Muscle of leg (tissue), 11 donors: ENCODE results near the gene DHRS1. TPM values are rescaled to one million over a fixed set of nuclear protein-coding genes. Genes with fewer than 3 reads are reported as not detected.

Source experiments
- DNase-seq: peaks from one replicate; pipeline ENCODE4 v3.0.0; 2013
- H3K27ac ChIP-seq: one replicate; pipeline ENCODE4 v1.5.1; 2013; ENCODE audit warnings: mild to moderate bottlenecking, low read length, control low read depth
- H3K27me3 ChIP-seq: one replicate; pipeline ENCODE4 v1.6.1; 2013; ENCODE audit warnings: low read length; ENCODE audit not compliant: control insufficient read depth, insufficient read depth
- H3K36me3 ChIP-seq: one replicate; pipeline ENCODE4 v1.6.1; 2013; ENCODE audit warnings: low read length; ENCODE audit not compliant: control insufficient read depth, insufficient read depth
- H3K4me1 ChIP-seq: one replicate; pipeline ENCODE4 v1.6.1; 2013; ENCODE audit warnings: low read length; ENCODE audit not compliant: control insufficient read depth, insufficient read depth
- H3K4me3 ChIP-seq: one replicate; pipeline ENCODE4 v1.5.1; 2013; ENCODE audit warnings: low read length, control low read depth
- H3K9me3 ChIP-seq: replicated peaks from 2 replicates; pipeline ENCODE4 v1.6.1; 2013; ENCODE audit warnings: low read depth, low read length; ENCODE audit not compliant: control insufficient read depth
- WGBS: methylation state at CpG from one replicate; pipeline ENCODE4 v1.1.5; 2013; ENCODE audit warnings: missing lambda C conversion rate; ENCODE audit not compliant: insufficient coverage; 5-methylcytosine and 5-hydroxymethylcytosine counted together
- polyA plus RNA-seq, 8 donors: library from polyadenylated mRNA; unstranded; fragments of 120-200 nt; gene quantifications; one replicate each; pipeline versions ENCODE4 v1.2.1 to v1.2.3, GENCODE V29; 2013; ENCODE audit warnings: inconsistent platforms in 1 of 8, low replicate concordance in 1 of 8; ENCODE audit not compliant: insufficient read length in 8 of 8, insufficient read depth in 1 of 8
- total RNA-seq: library from RNA; stranded (reverse); fragments of 120-200 nt; gene quantifications from one replicate; pipeline ENCODE4 v1.2.4, GENCODE V29; 2013

Gene DHRS1
- total and polyA plus RNA-seq, 9 donors, result 6.9 to 24.5 (median 16.7) TPM

DNA sequence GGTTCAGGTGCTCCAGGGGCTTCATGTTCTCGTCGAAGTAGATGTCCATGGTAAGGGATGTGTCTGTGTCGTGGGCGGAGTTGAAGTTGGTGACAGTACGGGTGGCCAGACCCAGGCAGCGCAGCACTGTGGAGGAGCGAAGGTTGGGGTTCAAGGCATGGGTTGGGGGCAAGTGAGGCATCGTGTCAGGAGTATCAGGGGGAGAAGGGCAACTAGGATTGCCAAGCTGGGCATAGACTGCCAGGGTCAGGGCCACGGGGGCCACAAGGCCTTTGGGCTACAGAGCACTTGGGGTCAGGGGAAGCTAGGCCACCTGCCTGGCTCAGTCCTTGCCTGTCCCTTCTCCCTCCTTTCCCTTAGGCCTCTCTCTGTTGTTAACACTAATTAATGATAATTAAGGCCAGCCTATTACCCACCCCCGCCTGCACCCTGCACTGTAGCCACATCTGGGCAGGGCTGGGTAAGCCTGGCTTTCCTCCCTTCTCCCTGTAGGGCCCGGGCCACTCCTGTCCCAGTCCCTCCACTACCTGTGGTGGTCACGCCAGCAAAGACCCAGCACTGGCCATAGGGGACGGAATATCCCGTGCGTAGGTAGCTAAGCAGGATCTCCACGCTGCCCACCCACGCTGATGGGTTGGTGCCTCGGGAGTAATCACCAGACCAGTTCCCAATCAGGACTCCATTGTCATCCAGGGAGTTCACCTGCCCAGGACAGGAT lies 40.9 kb downstream of the DHRS1 start:
- WGBS, result 88% methylated on average over 13 of the region's 18 CpGs

GRCh38 chr14:24258119-24258518 lies 41.5 kb downstream of the DHRS1 start:
- WGBS, result 80% methylated on average over 1 of the region's 9 CpGs
- DNase-seq, result no peak
- Histone ChIP-seq H3K4me3 (no peak overlapping the region), H3K9me3 (no peaks in the 10 kb centered on the region), H3K4me1 (peaks cover 5% of the 10 kb centered on the region), H3K27me3 (no peaks in the 10 kb centered on the region), H3K27ac (no peak overlapping the region), H3K36me3 (peaks cover 5% of the 10 kb centered on the region)

More for the DNA sequence above, 40.9 kb downstream of the DHRS1 start:
- Histone ChIP-seq H3K36me3 (peaks cover 5% of the 10 kb centered on the region), H3K4me3 (no peak overlapping the region), H3K9me3 (no peaks in the 10 kb centered on the region), H3K27ac (no peak overlapping the region), H3K4me1 (peaks cover 5% of the 10 kb centered on the region), H3K27me3 (no peaks in the 10 kb centered on the region)
- DNase-seq, result no peak

- Histone ChIP-seq H3K36me3 (peaks cover 5% of the 10 kb centered on the region), H3K27ac (no peak overlapping the region), H3K4me3 (no peak overlapping the region), H3K4me1 (peaks cover 5% of the 10 kb centered on the region), H3K27me3 (no peaks in the 10 kb centered on the region), H3K9me3 (no peaks in the 10 kb centered on the region)
- WGBS, result 63% methylated on average over 4 of the region's 4 CpGs
- no peak for DNase-seq
These were observed 42.6 kb downstream of the DHRS1 start for GRCh38 chr14:24256960-24257359.

DNA sequence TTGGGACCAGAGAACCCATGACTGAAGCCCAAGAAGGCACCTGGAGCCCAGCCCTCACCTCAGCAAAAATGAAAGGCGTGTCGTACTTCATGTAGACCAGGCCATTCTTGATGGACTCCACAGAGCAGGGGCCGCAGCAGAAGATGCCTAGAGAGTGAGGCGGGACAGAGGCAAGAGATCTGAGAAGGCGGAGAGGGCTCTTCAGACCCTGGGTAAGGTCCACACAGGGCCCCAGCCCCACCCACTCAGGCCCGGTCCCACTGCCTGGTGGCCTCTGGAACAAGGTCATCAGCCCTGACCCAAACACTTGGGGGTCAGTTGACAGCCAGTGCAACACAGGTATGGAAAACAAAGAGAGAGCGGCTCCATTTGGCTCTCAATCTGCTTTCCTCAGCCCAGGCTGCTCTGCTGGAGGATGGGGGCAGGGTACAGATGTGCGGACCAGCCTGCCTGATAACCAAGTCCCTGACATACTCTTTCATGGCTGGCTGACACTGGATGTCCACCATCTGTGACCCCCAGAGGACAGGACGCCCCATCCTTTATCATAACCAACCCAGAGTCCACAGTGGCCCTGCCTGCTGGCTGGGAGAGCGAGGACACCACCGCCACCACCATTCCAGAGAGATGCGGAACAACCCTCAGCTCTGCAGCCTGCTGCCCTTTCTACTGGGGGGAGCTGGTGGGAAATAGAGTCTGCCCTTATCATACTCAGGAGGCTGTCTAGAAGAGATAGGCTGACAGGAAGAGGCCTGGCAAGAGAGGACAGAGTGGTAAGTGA lies 43.5 kb downstream of the DHRS1 start:
- Histone ChIP-seq H3K27ac (no peak overlapping the region), H3K4me1 (peaks cover 5% of the 10 kb centered on the region), H3K9me3 (no peaks in the 10 kb centered on the region), H3K36me3 (peaks cover 5% of the 10 kb centered on the region), H3K4me3 (no peak overlapping the region), H3K27me3 (no peaks in the 10 kb centered on the region)
- WGBS, result 82% methylated on average over 9 of the region's 12 CpGs
- no peak for DNase-seq

DNA sequence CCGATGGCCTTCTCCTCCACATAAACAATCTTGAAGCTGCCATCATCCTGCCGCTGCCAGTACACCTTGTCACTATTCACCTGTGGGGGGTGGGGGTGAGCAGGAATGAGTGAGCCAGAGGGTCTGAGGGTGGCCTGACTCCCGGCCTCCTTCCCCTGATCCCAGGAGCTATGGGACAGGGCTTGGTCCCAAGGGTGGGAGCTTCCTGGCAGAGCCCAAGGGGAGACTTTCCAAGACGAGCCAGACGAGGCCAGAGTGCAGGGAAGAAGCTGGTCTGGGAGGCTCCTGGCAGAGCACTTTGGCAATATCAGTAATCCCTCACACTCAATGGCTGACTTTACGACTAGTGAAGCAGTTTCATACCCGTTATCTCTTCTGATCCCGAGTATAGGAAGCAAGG lies 44.1 kb downstream of the DHRS1 start:
- H3K4me3 ChIP-seq, result no peak overlapping the region
- H3K9me3 ChIP-seq, result no peaks in the 10 kb centered on the region
- H3K27me3 ChIP-seq, result no peaks in the 10 kb centered on the region
- no peak for DNase-seq
- peaks cover 5% of the 10 kb centered on the region for H3K36me3 ChIP-seq
- peaks cover 5% of the 10 kb centered on the region for H3K4me1 ChIP-seq
- 73% methylated on average over 4 of the region's 8 CpGs for WGBS
- no peak overlapping the region for H3K27ac ChIP-seq

DNA sequence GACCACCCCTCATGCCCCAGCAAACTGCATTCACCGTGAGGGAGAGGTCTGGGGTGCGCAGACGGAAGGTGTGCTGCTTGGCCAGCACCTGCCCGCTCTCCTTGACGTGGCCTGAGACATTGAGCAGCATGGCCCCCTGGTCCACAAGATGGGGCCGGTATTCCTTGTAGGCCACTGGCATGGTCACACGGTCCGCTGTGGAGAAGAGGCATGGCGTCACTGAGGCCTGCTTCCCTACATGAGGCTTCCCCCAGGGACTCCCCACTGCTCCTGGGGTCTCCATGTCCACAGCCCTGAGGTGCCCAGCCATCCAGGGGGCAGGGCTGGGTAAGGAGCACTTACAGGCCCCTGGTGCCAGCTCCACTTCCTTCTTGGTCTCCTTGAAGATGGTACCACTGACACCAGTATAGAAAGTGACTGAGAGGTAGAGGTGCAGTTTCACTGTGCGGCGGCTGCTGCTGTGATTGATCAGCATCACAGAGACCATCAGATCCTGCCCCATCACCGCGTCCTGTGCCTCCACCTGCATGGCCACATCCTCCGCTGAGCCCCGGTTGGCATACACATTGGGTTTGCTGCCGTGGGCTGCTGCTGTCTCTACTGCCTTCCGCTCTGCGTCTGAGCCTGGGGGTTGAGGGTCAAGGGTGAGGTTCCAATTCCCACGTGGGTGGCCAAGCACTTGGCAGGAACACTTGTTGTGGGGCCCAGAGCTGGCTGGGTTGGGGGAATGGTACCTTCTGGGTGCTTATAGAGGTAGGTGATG lies 44.8 kb downstream of the DHRS1 start:
- no peaks in the 10 kb centered on the region for H3K9me3 ChIP-seq
- H3K27me3 ChIP-seq, result no peaks in the 10 kb centered on the region
- DNase-seq, result no peak
- H3K27ac ChIP-seq, result no peak overlapping the region
- WGBS, result 90% methylated on average over 18 of the region's 19 CpGs
- peaks cover 5% of the 10 kb centered on the region for H3K36me3 ChIP-seq
- H3K4me1 ChIP-seq, result peaks cover 5% of the 10 kb centered on the region
- H3K4me3 ChIP-seq, result no peak overlapping the region

- Histone ChIP-seq H3K4me3 (no peak overlapping the region), H3K27me3 (no peaks in the 10 kb centered on the region), H3K27ac (no peak overlapping the region), H3K4me1 (no peaks in the 10 kb centered on the region), H3K9me3 (no peaks in the 10 kb centered on the region), H3K36me3 (peaks cover 5% of the 10 kb centered on the region)
- no peak for DNase-seq
- 50% methylated on average over 1 of the region's 7 CpGs for WGBS
These were observed 45.6 kb downstream of the DHRS1 start for GRCh38 chr14:24253936-24254335.

- DNase-seq, result no peak
- Histone ChIP-seq H3K4me1 (no peaks in the 10 kb centered on the region), H3K27ac (no peak overlapping the region), H3K9me3 (no peaks in the 10 kb centered on the region), H3K36me3 (peaks cover 5% of the 10 kb centered on the region), H3K27me3 (no peaks in the 10 kb centered on the region), H3K4me3 (no peak overlapping the region)
- 77% methylated on average over 6 of the region's 11 CpGs for WGBS
These were observed 47.1 kb downstream of the DHRS1 start for GRCh38 chr14:24252289-24253124.

DNA sequence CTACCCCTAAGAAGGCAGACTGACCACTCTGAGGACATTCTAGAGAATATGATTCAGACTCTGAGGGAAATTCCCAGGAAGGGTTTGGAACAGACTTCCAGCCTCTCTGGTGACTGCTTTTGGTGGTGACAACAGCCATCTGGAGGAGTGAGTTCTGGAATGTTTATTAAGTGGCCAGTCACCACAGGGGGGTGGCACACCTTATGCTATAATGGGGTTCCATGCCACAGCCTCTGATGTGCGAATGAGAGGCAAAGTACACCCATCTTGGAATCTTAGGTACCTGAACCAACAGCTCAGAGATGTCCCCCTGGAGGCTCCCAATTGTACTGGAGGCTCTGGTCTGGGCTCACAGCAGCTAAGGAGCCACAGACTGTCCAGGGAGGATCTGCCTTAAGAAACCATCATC lies 47.7 kb downstream of the DHRS1 start:
- Histone ChIP-seq H3K27ac (no peak overlapping the region), H3K9me3 (no peaks in the 10 kb centered on the region), H3K27me3 (no peaks in the 10 kb centered on the region), H3K4me3 (no peak overlapping the region), H3K36me3 (peaks cover 5% of the 10 kb centered on the region), H3K4me1 (no peaks in the 10 kb centered on the region)
- DNase-seq, result no peak
- 75% methylated on average over 1 of the region's 1 CpG for WGBS
